HG03378 (cell line): ENCODE data around the gene MAST2.
"Not testable (repeated sequence)": the region's sequence is repeated elsewhere in the genome, so short reads cannot be mapped to it uniquely, and the experiment has no call there.

Experiments used
- ATAC-seq: cut with Tn5 transposase; IDR thresholded peaks from one replicate; pipeline ENCODE4 v1.9.1; 2021; ENCODE audit warnings: mild to moderate bottlenecking, moderate library complexity; ENCODE audit not compliant: unreplicated experiment

Gene MAST2

DNA sequence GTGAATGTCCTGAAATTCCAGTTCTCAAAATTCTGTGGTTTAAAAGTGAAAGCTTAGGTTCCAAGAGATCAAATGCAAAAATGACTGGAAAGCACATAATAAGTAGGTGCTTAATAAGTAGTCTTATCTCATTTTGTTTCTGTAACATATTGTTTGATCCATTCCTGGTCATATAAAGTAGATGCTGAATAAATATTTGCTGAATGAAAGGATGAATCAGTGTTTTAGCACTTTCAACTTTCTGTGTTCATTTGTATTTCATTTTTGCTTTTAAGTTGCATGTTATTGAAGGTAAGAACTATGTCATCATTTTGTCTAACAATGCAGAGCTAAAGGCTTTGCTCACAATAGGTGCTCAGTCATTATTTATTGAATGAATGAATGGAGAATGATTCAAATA is 6.3 kb downstream of the MAST2 start:
- no peak for ATAC-seq

- no peak for ATAC-seq
Observed at GRCh38 chr1:45814776-45815175, 11.4 kb downstream of the MAST2 start.

DNA sequence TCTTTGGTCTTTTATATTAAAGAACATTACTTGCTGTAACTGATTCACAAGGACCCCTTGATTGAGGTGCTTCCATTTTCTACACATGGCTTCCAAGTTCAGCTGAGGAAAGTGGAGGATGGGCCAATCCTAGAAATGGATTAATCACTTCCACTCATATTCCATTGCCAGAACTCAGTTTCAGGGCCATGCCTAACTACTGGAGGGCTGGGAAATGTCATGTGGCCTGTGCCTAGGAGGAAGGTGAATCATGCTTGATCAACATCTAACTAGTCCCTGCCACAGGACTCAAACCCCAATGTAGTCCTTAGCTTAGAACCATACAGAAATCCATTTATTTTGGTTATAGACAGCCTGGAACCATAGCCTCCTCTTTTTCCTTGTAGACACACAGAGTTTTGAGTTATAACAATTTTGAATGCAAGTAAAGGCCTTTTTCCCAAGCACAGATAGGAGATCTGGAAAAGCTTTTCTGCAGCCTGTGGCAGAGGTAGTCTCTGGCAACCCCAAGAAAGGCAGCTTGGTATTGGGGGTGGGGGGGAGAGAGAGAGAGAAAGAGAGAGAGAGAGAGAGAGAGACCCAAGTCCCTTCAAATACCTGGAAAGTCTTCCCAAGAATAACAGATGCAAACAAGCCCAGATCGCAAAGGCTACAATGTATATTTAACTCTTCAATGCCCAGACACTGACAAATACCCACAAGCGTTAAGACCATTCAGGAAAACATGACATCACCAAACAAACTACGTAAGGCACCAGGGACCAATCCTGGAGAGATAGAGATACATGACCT is 12.5 kb downstream of the MAST2 start:
- ATAC-seq = no peak

DNA sequence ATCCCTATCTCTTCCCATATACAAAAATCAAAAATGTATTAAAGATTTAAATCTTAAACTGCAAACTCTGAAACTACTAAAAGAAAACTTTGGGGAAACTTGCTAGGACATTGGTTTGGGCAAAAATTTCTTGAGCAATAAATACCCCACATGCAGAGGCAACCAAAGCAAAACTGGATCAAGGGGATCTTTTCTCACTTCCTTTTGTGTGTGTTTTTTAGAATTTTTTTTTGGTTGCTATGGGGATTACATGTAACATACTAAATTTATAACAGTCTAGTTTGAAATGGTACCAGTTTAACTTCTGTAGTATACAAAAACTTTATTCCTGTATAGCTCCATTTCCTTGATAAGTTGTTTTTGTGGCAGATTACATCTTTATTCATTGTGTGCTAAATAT is 16.8 kb downstream of the MAST2 start:
- ATAC-seq = no peak

DNA sequence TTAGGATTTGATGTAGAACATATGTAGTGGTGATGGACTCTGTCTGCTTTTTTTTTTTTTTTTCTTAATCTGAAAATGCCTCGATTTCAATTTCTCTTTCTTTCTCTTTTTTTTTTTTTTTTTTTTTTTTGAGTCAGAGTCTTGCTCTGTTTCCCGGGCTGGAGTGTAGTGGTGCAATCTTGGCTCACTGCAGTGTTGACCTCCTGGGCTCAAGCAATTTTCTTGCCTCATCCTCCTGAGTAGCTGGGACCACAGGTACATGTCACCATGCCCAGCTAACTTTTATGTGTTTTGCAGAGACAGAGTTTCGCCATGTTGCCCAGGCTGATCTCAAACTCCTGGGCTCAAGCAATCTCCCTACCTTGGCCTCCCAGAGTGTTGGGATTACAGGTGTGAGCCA is 17.4 kb downstream of the MAST2 start:
- ATAC-seq = no peak

GRCh38 chr1:45822644-45823043 is 19.2 kb downstream of the MAST2 start:
- ATAC-seq = no peak

- ATAC-seq = no peak
Observed at GRCh38 chr1:45824607-45825006, 21.2 kb downstream of the MAST2 start.

- ATAC-seq = no peak
Observed at GRCh38 chr1:45827256-45827655, 23.8 kb downstream of the MAST2 start.

GRCh38 chr1:45828841-45829240 is 25.4 kb downstream of the MAST2 start:
- no peak for ATAC-seq

DNA sequence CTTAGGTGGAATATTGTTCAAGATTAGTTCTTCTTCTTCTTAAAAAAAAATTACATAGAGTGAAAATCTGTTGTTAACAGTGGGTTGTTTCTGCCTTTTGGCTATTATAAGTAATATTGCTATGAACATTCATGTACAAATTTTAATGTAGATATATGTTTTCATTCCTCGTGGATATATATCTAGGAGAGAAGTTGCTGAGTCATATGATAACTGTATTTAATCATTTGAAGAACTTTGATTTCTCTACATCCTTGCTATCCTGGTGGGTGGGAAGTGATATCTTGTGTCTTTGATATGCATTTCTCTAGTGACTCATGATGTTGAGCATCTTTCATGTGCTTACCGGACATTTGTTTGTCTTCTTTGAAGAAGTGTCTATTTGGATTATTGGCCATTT is 29.9 kb downstream of the MAST2 start:
- ATAC-seq = no peak

- no peak for ATAC-seq
Observed at GRCh38 chr1:45834689-45835088, 31.3 kb downstream of the MAST2 start.

- no peak for ATAC-seq
Observed at GRCh38 chr1:45836451-45836850, 33.0 kb downstream of the MAST2 start.

DNA sequence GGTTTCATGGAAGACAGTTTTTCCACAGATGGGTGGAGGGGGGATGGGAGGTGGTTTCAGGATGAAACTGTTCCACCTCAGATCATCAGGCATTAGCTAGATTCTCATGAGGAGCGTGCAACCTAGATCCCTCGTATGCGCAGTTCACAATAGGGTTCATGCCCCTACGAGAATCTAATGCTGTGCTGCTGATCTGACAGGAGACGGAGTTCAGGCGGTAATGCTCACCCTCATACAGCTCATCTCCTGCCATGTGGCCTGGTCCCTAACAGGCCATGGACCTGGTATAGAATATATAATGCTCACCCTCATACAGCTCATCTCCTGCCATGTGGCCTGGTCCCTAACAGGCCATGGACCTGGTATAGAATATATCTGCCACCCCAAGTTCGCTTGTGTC is 33.4 kb downstream of the MAST2 start:
- not testable (repeated sequence) for ATAC-seq

- not testable (repeated sequence) for ATAC-seq
Observed at GRCh38 chr1:45838322-45838721, 34.9 kb downstream of the MAST2 start.

GRCh38 chr1:45840704-45841103 is 37.3 kb downstream of the MAST2 start:
- peak; percentile 46 for ATAC-seq

DNA sequence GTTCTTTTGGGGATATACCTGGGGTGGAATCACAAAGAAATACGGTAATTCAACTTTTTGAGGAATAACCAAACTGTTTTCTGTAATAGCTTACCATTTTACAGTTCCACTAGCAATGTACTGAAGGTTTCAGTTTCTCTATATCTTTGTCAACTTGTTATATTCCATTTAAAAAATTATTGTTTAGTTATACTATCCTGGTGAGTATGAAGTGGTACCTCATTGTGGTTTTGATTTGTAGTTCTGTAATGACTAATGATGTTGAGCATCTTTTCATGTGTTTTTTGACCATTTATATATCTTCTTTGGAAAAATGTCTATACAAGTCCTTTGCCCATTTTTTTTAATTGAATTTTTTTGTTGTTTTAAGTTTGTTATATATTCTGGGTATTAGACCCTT is 39.4 kb downstream of the MAST2 start:
- ATAC-seq = no peak

DNA sequence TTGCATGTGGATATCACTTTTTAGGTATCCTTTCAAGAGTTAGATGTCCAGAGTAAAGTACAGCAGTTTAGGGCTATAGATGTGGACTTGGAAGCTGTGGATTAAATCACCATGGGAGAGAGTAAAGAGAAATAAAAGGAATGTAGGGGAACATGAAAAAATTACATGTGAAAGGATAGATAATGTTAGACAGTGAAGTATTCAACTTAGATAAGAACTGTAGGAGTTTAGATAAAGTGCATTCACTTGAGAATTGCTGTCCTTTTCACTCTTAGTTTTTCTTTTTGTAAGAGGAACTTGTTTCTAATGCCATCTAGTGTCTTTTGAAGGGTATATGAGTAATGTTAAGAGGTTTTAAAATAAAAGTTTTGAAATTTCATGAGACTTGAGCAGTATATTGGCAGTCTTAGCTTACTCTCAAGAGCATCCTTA is 40.1 kb downstream of the MAST2 start:
- no peak for ATAC-seq

DNA sequence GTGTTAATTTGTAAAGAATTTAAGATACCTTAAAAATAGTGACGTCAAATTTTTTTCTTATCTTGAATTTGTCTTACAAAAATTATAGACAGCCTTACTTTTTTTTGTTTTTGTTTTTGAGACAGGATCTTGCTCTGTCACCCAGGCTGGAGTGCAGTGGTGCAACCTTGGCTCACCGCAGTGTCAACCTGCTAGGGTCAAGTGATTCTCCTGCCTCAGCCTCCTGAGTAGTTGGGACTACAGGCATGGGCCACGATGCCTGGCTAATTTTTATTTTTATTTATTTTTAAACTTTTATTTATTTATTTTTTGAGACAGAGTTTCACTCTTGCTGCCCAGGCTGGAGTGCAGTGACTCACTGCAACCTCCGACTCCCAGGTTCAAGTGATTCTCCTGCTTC is 40.6 kb downstream of the MAST2 start:
- not testable (repeated sequence) for ATAC-seq

GRCh38 chr1:45846931-45847330 is 43.5 kb downstream of the MAST2 start:
- no peak for ATAC-seq

DNA sequence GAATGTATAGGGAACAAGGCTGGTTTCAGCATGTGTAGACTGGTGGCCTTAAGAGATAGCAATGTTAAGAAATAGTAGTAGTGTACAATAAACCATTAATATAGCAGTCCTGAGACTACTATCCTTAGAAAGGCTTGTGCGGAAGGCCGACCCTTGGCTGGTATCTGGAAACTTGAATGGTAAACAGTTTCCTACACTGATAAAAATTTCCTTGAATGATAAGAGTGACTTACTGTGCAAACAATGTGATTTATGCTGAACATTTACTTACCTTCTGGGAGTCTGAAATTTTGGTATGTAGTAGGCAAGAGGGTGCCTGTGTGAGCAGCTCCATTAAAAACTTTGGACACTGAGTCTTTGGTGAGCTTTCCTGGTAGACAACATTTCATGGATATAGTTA is 44.7 kb downstream of the MAST2 start:
- no peak for ATAC-seq

DNA sequence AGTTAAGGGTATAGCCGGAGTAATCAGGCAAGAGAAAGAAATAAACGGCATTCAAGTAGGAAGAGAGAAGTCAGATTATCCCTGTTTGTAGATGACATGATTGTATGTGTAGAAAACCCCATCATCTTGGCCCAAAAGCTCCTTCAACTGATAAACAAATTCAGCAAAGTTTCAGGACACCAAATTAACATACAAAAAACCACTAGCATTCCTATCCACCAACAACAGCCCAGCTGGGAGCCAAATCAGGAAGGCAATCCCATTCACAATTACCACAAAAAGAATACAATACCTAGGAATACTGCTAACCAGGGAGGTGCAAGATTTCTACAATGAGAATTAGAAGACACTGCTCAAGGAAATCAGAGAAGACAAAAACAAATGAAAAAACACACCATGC is 45.3 kb downstream of the MAST2 start:
- no peak for ATAC-seq

DNA sequence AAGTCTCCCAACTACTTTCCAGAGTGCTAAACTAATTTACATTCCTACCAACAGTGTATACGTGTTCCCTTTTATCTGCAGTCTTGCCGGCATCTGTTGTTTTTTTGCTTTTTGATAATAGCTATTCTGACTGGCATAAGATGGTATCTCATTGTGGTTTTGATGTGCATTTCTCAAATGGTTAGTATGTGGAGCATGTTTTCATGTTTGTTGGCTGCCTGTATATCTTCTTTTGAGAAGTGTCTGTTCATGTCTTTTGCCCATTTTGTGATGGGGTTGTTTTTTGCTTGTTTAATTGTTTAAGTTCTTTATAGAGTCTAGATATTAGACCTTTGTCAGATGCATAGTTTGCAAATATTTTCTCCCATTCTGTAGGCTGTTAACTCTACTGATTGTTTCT is 46.6 kb downstream of the MAST2 start:
- no peak for ATAC-seq

- no peak for ATAC-seq
Observed at GRCh38 chr1:45854724-45855123, 51.3 kb downstream of the MAST2 start.
